GM06990 (cell line): Measurements from ENCODE around the gene PRKN.

Experiments
- DNase-seq: peaks from one replicate; pipeline ENCODE4 v3.0.0-alpha.2; 2011; ENCODE audit not compliant: insufficient read length; ENCODE audit errors: extremely low read depth
- H3K27me3 ChIP-seq: replicated peaks from 2 replicates; pipeline ENCODE4 v1.6.0; 2011; ENCODE audit warnings: low read length; ENCODE audit not compliant: control insufficient read depth, insufficient read depth
- H3K36me3 ChIP-seq: 2 replicates; pipeline ENCODE4 v1.5.1; 2011; ENCODE audit warnings: low read length; ENCODE audit not compliant: control insufficient read depth, insufficient read depth
- H3K4me3 ChIP-seq: replicated peaks from 2 replicates; pipeline ENCODE4 v1.5.1; 2011; ENCODE audit warnings: low read depth, mild to moderate bottlenecking, control low read depth, low read length
- TF ChIP-seq, protein P1 (sequence below): IDR thresholded peaks from 2 replicates; pipeline ENCODE4 v1.5.1; 2011; ENCODE audit warnings: low read length, control low read depth, mild to moderate bottlenecking, inconsistent platforms; ENCODE audit not compliant: insufficient read depth, poor library complexity, severe bottlenecking

The PRKN gene

DNA sequence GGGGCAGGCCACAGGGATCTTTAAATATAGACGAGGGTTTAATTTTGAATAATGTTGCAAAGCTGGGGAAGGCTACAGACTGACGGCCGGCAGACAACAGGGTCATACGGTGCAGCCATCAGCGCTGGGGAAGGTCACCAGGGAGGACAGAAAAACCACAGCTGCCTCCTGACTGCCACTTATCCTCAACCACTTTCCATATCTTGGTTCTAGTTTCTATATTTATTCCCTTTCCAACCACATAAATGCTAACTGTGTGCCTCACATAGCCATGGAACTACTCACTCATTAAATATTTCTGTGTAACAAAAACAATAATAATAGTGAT lies 1368.0 kb downstream of the PRKN start:
- DNase-seq = no peak
- no peaks in the 10 kb centered on the region for H3K36me3 ChIP-seq
- H3K27me3 ChIP-seq = no peaks in the 10 kb centered on the region
- no peak overlapping the region for H3K4me3 ChIP-seq
- TF ChIP-seq, protein P1, sequence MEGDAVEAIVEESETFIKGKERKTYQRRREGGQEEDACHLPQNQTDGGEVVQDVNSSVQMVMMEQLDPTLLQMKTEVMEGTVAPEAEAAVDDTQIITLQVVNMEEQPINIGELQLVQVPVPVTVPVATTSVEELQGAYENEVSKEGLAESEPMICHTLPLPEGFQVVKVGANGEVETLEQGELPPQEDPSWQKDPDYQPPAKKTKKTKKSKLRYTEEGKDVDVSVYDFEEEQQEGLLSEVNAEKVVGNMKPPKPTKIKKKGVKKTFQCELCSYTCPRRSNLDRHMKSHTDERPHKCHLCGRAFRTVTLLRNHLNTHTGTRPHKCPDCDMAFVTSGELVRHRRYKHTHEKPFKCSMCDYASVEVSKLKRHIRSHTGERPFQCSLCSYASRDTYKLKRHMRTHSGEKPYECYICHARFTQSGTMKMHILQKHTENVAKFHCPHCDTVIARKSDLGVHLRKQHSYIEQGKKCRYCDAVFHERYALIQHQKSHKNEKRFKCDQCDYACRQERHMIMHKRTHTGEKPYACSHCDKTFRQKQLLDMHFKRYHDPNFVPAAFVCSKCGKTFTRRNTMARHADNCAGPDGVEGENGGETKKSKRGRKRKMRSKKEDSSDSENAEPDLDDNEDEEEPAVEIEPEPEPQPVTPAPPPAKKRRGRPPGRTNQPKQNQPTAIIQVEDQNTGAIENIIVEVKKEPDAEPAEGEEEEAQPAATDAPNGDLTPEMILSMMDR = no peak

DNA sequence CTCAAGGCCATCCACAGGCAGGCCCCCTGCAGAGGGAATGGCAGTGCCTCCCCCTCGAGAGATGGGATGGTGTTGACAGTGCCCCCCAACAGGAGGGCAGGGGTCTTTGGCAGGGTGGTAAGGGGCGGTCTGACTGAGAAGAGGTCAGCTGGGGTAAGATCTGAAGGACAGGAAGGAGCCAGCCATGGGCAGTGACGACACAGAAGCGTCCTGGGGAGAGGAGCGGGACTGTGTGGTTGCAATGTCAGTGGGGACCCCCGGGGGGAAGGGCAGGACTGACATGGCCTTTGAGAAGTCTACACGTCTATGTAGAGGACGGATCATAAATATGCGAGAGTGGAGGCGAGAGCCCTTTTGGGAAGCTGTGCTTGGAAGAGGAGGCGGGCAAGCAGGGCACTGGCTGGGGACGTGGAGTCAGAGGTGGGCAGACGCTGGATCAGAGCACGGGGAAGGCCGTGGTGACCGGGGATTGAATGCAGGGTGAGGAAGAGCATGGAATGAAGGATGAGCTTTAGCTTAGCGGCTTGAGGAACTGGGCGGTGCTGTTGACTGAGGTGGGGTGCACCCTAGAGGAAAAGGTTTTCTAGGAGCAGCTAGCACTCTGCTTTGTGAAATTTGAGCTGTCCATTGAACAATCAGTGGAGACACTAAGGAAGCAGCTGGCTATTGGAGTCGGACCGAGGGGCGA lies 1371.3 kb downstream of the PRKN start:
- TF ChIP-seq, protein P1 = no peak
- DNase-seq = no peak
- H3K27me3 ChIP-seq = no peaks in the 10 kb centered on the region
- no peaks in the 10 kb centered on the region for H3K36me3 ChIP-seq
- H3K4me3 ChIP-seq = no peak overlapping the region

- TF ChIP-seq, protein P1 = no peak
- Histone ChIP-seq H3K4me3 (no peak overlapping the region), H3K27me3 (no peaks in the 10 kb centered on the region), H3K36me3 (no peaks in the 10 kb centered on the region)
- no peak for DNase-seq
Measured at GRCh38 chr6:161355696-161356095, 1371.9 kb downstream of the PRKN start.

DNA sequence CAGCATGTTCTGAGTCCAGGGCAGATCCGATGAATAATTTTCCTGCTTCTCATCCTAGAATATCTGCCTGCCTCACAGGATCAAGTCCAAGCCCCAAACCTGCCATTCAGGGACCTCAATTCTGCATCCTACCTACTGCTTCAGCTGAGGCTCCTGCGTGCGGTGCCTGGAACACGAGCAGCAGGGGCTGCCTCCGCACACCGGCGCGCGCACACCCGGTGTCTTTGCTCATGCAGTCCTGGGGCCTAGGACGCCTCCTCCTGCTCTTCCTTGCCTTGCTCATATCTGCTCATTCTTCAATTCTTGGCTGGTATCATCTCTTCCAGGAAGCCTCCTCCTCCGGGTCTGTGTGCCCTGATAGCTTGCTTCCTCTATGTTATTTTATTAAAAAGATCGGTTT lies 1372.6 kb downstream of the PRKN start:
- Histone ChIP-seq H3K4me3 (no peak overlapping the region), H3K27me3 (no peaks in the 10 kb centered on the region), H3K36me3 (no peaks in the 10 kb centered on the region)
- no peak for DNase-seq
- TF ChIP-seq, protein P1 = no peak

DNA sequence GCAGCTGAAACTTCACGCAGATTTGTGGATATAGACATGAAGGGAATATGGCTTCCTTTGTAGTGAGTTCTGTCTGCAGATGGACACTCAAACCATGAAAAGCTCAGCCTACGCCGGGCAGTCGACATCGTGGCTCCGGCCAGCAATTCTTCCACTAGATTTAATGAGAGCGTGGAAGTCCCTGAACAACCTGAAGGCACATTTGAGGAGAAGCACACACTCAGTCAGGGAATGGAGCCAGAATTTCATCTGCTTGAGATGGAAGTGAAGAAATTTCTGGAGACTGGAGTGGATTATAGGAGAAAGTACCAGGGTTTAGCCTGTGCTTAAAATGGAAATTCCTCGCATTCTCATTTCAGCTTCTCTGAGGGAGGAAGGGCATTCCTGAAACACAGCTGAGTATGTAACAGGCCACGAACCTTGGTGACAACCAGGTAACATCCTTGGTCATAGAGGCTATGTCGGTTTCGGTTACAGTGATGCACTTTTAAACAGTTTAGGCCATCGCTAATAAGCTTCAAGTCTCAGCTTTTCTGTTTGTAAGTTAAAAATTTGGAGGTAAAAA lies 1373.2 kb downstream of the PRKN start:
- Histone ChIP-seq H3K36me3 (no peaks in the 10 kb centered on the region), H3K27me3 (no peaks in the 10 kb centered on the region), H3K4me3 (no peak overlapping the region)
- DNase-seq = no peak
- TF ChIP-seq, protein P1 = no peak
